Brain microvascular endothelial cell (primary cell): ENCODE results near the gene DUSP8.

Source experiments
- DNase-seq: peaks from one replicate; pipeline ENCODE4 v3.0.0-alpha.2; 2020
- H3K27ac ChIP-seq: fragments of 250-450 bp; sonication (Bioruptor Pico); 2 replicates; pipeline ENCODE4 v1.5.1; 2020; ENCODE audit warnings: mild to moderate bottlenecking, moderate library complexity
- H3K27me3 ChIP-seq: fragments of 250-450 bp; sonication (Bioruptor Pico); replicated peaks from 2 replicates; pipeline ENCODE4 v1.5.1; 2020; ENCODE audit warnings: mild to moderate bottlenecking
- H3K36me3 ChIP-seq: fragments of 250-450 bp; sonication (Bioruptor Pico); replicated peaks from 2 replicates; pipeline ENCODE4 v1.5.1; 2020; ENCODE audit warnings: mild to moderate bottlenecking
- H3K4me3 ChIP-seq: 2 replicates; pipeline ENCODE4 v1.5.1; 2011; ENCODE audit warnings: low read depth, mild to moderate bottlenecking, control low read depth, low read length, moderate library complexity
- CTCF ChIP-seq: IDR thresholded peaks from 2 replicates; pipeline ENCODE4 v1.5.1; 2011; ENCODE audit warnings: low read depth, mild to moderate bottlenecking, moderate library complexity, low read length, control low read depth, inconsistent platforms; ENCODE audit errors: missing control alignments
- in situ Hi-C: cut with HindIII; loops from 2 replicates; pipeline ENCODE4 v1.10.0; 2017; ENCODE audit warnings: low sequenced_read_pairs, low pct_ligation_motif_present

The DUSP8 gene

GRCh38 chr11:1504581-1505290 lies 67.3 kb downstream of the DUSP8 start:
- no peak overlapping the region for H3K27ac ChIP-seq
- H3K27me3 ChIP-seq, result no peaks in the 10 kb centered on the region
- H3K4me3 ChIP-seq, result no peak overlapping the region
- no peaks in the 10 kb centered on the region for H3K36me3 ChIP-seq
- DNase-seq, result no peak
- TF ChIP-seq CTCF, result no peak
- in situ Hi-C loops, result no loop called here

- in situ Hi-C loops, result no loop called here
- no peak for DNase-seq
- H3K4me3 ChIP-seq, result no peak overlapping the region
Observed at GRCh38 chr11:1504138-1504537, 67.9 kb downstream of the DUSP8 start.

More at GRCh38 chr11:1504138-1504537, 67.9 kb downstream of the DUSP8 start:
- TF ChIP-seq CTCF, result no peak
- H3K36me3 ChIP-seq, result no peaks in the 10 kb centered on the region
- H3K27ac ChIP-seq, result no peak overlapping the region
- H3K27me3 ChIP-seq, result no peaks in the 10 kb centered on the region
